SK-N-SH (cell line): ENCODE data around the gene CIPC. TPM values are rescaled to one million over a fixed set of nuclear protein-coding genes. Genes with fewer than 3 reads are reported as not detected.

Source experiments
- CTCF ChIA-PET: fragments of 300-600, 350-600 bp; formaldehyde crosslinking; extraction: SDS; loops from one replicate; lab custom pipeline; 2021; lab: Yijun Ruan, JAX
- POLR2A ChIA-PET: fragments of 350-600 bp; sonication (Branson Sonifier 250); formaldehyde crosslinking; extraction: SDS; loops from one replicate; lab custom pipeline; 2020; ENCODE audit warnings: antibody characterized with exemption, inconsistent platforms; lab: Yijun Ruan, JAX
- DNase-seq: peaks from one replicate; pipeline ENCODE4 v3.0.0; 2012
- H2AFZ ChIP-seq: fragments of 200-600 bp; sonication (generic); 2 replicates; pipeline ENCODE4 v1.8.1; 2016; ENCODE audit warnings: antibody characterized with exemption, mild to moderate bottlenecking, low read depth
- H3F3A ChIP-seq: fragments of 200-600 bp; sonication (generic); replicated peaks from 2 replicates; pipeline ENCODE3; 2016; ENCODE audit warnings: antibody characterized with exemption, mild to moderate bottlenecking; ENCODE audit not compliant: insufficient read depth
- H3K27ac ChIP-seq, 2 experiments: fragments of 200-500 bp in 1 of 2; fragments of 200-600 bp in 1 of 2; sonication (Bioruptor generic) in 1 of 2; sonication (generic), shearing (Covaris generic) in 1 of 2; 2 replicates each; pipeline versions ENCODE4 v1.5.1 to v1.6.1; 2014 to 2016; ENCODE audit warnings: low read depth in 2 of 2, inconsistent platforms in 1 of 2, low read length in 1 of 2, mild to moderate bottlenecking in 1 of 2, mixed read lengths in 1 of 2
- H3K27me3 ChIP-seq: fragments of 200-600 bp; sonication (generic), shearing (Covaris generic); 2 replicates; pipeline ENCODE4 v1.6.1; 2016; ENCODE audit warnings: mixed run types; ENCODE audit not compliant: insufficient read depth
- H3K36me3 ChIP-seq, 2 experiments: fragments of 200-500 bp in 1 of 2; fragments of 200-600 bp in 1 of 2; sonication (Bioruptor generic) in 1 of 2; sonication (generic) in 1 of 2; replicated peaks in 1 of 2; 2 replicates each; pipeline versions ENCODE3 to v1.5.1; 2014 to 2016; ENCODE audit warnings: low read length in 1 of 2, mild to moderate bottlenecking in 1 of 2; ENCODE audit not compliant: insufficient read depth in 2 of 2, control insufficient read depth in 1 of 2
- H3K4me1 ChIP-seq, 2 experiments: fragments of 200-500 bp in 1 of 2; fragments of 200-600 bp in 1 of 2; sonication (Bioruptor generic) in 1 of 2; sonication (generic), shearing (Covaris generic) in 1 of 2; 2 replicates each; pipeline versions ENCODE4 v1.5.1 to v1.6.1; 2014 to 2016; ENCODE audit warnings: low read depth in 1 of 2, low read length in 1 of 2, mixed run types in 1 of 2; ENCODE audit not compliant: insufficient read depth in 2 of 2, control insufficient read depth in 1 of 2
- H3K4me2 ChIP-seq: fragments of 200-600 bp; sonication (generic), shearing (Covaris generic); 2 replicates; pipeline ENCODE4 v1.6.1; 2017; ENCODE audit warnings: mixed run types
- H3K4me3 ChIP-seq, 2 experiments: fragments of 200-500 bp in 1 of 2; fragments of 200-600 bp in 1 of 2; sonication (Bioruptor generic) in 1 of 2; sonication (generic), shearing (Covaris generic) in 1 of 2; 2 replicates each; pipeline versions ENCODE4 v1.5.1 to v1.8.1; 2014 to 2016; ENCODE audit warnings: low read depth in 2 of 2, inconsistent platforms in 1 of 2, low read length in 1 of 2, mild to moderate bottlenecking in 1 of 2, mixed read lengths in 1 of 2, moderate library complexity in 1 of 2
- H3K79me2 ChIP-seq: fragments of 200-600 bp; sonication (generic); 2 replicates; pipeline ENCODE4 v1.8.1; 2017; ENCODE audit warnings: mild to moderate bottlenecking; ENCODE audit not compliant: insufficient read depth
- H3K9ac ChIP-seq: fragments of 200-600 bp; sonication (generic); 2 replicates; pipeline ENCODE4 v1.6.1; 2017; ENCODE audit warnings: mixed run types
- H3K9me2 ChIP-seq: fragments of 200-600 bp; sonication (generic); 2 replicates; pipeline ENCODE4 v1.6.1; 2017; ENCODE audit warnings: mixed run types
- H3K9me3 ChIP-seq: fragments of 200-600 bp; sonication (generic); 2 replicates; pipeline ENCODE4 v1.6.1; 2017; ENCODE audit warnings: mixed run types, mild to moderate bottlenecking, moderate library complexity
- H4K20me1 ChIP-seq: fragments of 200-600 bp; sonication (generic); 2 replicates; pipeline ENCODE4 v1.6.1; 2017; ENCODE audit warnings: mild to moderate bottlenecking, mixed run types; ENCODE audit not compliant: insufficient read depth
- CHD2 ChIP-seq: fragments of 150-350 bp; IDR thresholded peaks from 2 replicates; pipeline ENCODE4 v1.6.1; 2018; ENCODE audit warnings: low read length; ENCODE audit not compliant: partially characterized antibody
- CTCF ChIP-seq: fragments of 200-600 bp; sonication (generic); IDR thresholded peaks from 2 replicates; pipeline ENCODE4 v1.6.1; 2017; ENCODE audit warnings: antibody characterized with exemption, mild to moderate bottlenecking, moderate library complexity
- EP300 ChIP-seq, 2 experiments: IDR thresholded peaks; 2 replicates each; pipeline versions ENCODE4 v1.4.0 to v1.6.1; 2012; ENCODE audit warnings: borderline replicate concordance in 1 of 2, low read depth in 1 of 2, low read length in 1 of 2
- FOXJ3 ChIP-seq: sonication (generic); formaldehyde crosslinking; IDR thresholded peaks from 2 replicates; pipeline ENCODE4 v1.5.1; 2020; ENCODE audit warnings: mild to moderate bottlenecking, missing genetic modification reagents
- FOXM1 ChIP-seq: IDR thresholded peaks from 2 replicates; pipeline ENCODE4 v1.4.0; 2012; ENCODE audit warnings: low read depth, mild to moderate bottlenecking
- GABPA ChIP-seq: IDR thresholded peaks from 2 replicates; pipeline ENCODE4 v1.4.0; 2012; ENCODE audit warnings: low read depth, mild to moderate bottlenecking
- MXI1 ChIP-seq: IDR thresholded peaks from 2 replicates; pipeline ENCODE4 v1.6.1; 2012; ENCODE audit warnings: mild to moderate bottlenecking, low read depth, low read length, improper control_type of control experiment
- NRF1 ChIP-seq: IDR thresholded peaks from 2 replicates; pipeline ENCODE4 v1.6.1; 2012; ENCODE audit warnings: low read depth, mild to moderate bottlenecking, low read length
- REST ChIP-seq: IDR thresholded peaks from 2 replicates; pipeline ENCODE4 v1.6.1; 2012; ENCODE audit warnings: mild to moderate bottlenecking, low read depth, low read length, moderate library complexity
- RFX5 ChIP-seq: IDR thresholded peaks from 2 replicates; pipeline ENCODE4 v1.6.1; 2012; ENCODE audit warnings: mild to moderate bottlenecking, improper control_type of control experiment, low read length
- TEAD4 ChIP-seq: IDR thresholded peaks from 2 replicates; pipeline ENCODE4 v1.4.0; 2012; ENCODE audit warnings: mild to moderate bottlenecking, borderline replicate concordance; ENCODE audit not compliant: insufficient read depth
- WGBS: methylation state at CpG from one replicate; pipeline ENCODE4 v1.1.6; 2017; ENCODE audit warnings: low lambda C conversion rate; 5-methylcytosine and 5-hydroxymethylcytosine counted together
- polyA plus RNA-seq, 3 experiments: library from polyadenylated mRNA; depleted of rRNA; stranded (reverse); fragments of >200 nt; gene quantifications; 2 replicates each; pipeline ENCODE4 v1.2.3, GENCODE V29; 2012
- TF ChIP-seq, protein P1 (sequence below): IDR thresholded peaks from 2 replicates; pipeline ENCODE4; 2012

The CIPC gene
- polyA plus RNA-seq, 1 of the 3 experiments (the other 2 are of a cell fraction), result 6.5 TPM

GRCh38 chr14:77102154-77102553, 4.1 kb downstream of the CIPC start:
- H3K4me1 ChIP-seq, result peaks cover 7 to 13% of the 10 kb centered on the region in 2 experiments; a peak in 2 of 4 replicates
- no peak overlapping the region for H3K27ac ChIP-seq
- no peak overlapping the region for H3K4me3 ChIP-seq
- no peak for DNase-seq
- no peaks in the 10 kb centered on the region for H4K20me1 ChIP-seq
- peaks cover 40% of the 10 kb centered on the region for H3K79me2 ChIP-seq
- no peak overlapping the region for H3K4me2 ChIP-seq
- H3F3A ChIP-seq, result peaks cover 3% of the 10 kb centered on the region
- CTCF ChIA-PET, result interaction anchor here (0.8 to 2.6 kb wide), 4 partner anchors 24 to 49 kb away, joined by 3 to 10 read pairs (median 4); partner anchors contain the start of gene ZDHHC22
- H3K9me2 ChIP-seq, result no peaks in the 10 kb centered on the region
- no peak overlapping the region for H3K9ac ChIP-seq
- POLR2A ChIA-PET, result no interaction called here
- peaks cover 14 to 17% of the 10 kb centered on the region in 2 experiments for H3K36me3 ChIP-seq
- 70% methylated on average over 4 of the region's 4 CpGs for WGBS
- TF ChIP-seq REST (no peak), FOXM1 (no peak), CHD2 (no peak), FOXJ3 (no peak), EP300 (IDR thresholded peaks at IDR 0.05; ENCODE audit: borderline replicate concordance in 1 of 2, low read depth in 1 of 2, low read length in 1 of 2) (no peak), RFX5 (no peak), MXI1 (no peak), CTCF (no peak)
- TF ChIP-seq, protein P1, sequence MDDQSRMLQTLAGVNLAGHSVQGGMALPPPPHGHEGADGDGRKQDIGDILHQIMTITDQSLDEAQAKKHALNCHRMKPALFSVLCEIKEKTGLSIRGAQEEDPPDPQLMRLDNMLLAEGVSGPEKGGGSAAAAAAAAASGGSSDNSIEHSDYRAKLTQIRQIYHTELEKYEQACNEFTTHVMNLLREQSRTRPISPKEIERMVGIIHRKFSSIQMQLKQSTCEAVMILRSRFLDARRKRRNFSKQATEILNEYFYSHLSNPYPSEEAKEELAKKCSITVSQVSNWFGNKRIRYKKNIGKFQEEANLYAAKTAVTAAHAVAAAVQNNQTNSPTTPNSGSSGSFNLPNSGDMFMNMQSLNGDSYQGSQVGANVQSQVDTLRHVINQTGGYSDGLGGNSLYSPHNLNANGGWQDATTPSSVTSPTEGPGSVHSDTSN, result no peak
- no peaks in the 10 kb centered on the region for H3K9me3 ChIP-seq
- no peaks in the 10 kb centered on the region for H3K27me3 ChIP-seq
- H2AFZ ChIP-seq, result no peak overlapping the region

DNA sequence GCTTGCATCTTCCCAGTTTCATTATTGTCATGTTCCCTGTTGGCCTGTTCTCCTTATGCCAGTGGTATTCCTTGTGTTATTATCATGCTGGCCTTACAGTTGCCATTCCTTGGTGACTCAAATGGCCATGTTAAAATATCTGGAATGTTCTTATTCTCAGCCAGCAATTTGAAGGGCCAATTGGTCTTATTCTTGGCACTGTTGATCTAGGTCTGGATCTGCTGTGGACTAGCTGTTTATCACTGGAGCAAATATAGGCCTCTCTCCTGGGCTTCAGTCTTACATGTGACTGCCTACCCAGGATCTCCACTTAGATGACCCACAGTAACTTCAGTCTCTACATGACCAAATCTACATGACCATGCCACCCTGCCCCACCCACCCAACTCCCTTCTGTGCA, 5.4 kb downstream of the CIPC start:
- H3K36me3 ChIP-seq, result peaks cover 26 to 27% of the 10 kb centered on the region in 2 experiments
- no peaks in the 10 kb centered on the region for H3K9me2 ChIP-seq
- H3K4me2 ChIP-seq, result no peak overlapping the region
- H3F3A ChIP-seq, result no peaks in the 10 kb centered on the region
- ChIA-PET POLR2A (no interaction called here), CTCF (interaction anchor here (1.0 to 2.6 kb wide), 5 partner anchors 21 to 243 kb away, joined by 3 to 10 read pairs (median 4); no protein-coding TSS in a partner anchor)
- H3K9ac ChIP-seq, result no peak overlapping the region
- no peaks in the 10 kb centered on the region for H3K27me3 ChIP-seq
- no peaks in the 10 kb centered on the region for H3K9me3 ChIP-seq
- TF ChIP-seq TEAD4 (no peak), GABPA (no peak), REST (no peak), CHD2 (no peak), NRF1 (no peak), MXI1 (no peak), CTCF (no peak)
- H3K4me3 ChIP-seq, result no peak overlapping the region
- H3K79me2 ChIP-seq, result peaks cover 36% of the 10 kb centered on the region
- no peak overlapping the region for H3K27ac ChIP-seq
- no peaks in the 10 kb centered on the region for H4K20me1 ChIP-seq
- no peak for DNase-seq
- H2AFZ ChIP-seq, result no peak overlapping the region
- H3K4me1 ChIP-seq, result peaks cover 7 to 13% of the 10 kb centered on the region in 2 experiments; a peak in 2 of 4 replicates
